NB4 (cell line): ENCODE measurements around the gene DLG4.

Source experiments
- POLR2A ChIP-seq: IDR thresholded peaks from 2 replicates; pipeline ENCODE4 v1.6.1; 2011; ENCODE audit warnings: mild to moderate bottlenecking; ENCODE audit not compliant: insufficient read length; ENCODE audit errors: extremely low read depth
- TF ChIP-seq, protein P1 (sequence below): IDR thresholded peaks from one replicate; pipeline ENCODE4 v1.5.1; 2012; ENCODE audit warnings: low read depth, low read length

DNA sequence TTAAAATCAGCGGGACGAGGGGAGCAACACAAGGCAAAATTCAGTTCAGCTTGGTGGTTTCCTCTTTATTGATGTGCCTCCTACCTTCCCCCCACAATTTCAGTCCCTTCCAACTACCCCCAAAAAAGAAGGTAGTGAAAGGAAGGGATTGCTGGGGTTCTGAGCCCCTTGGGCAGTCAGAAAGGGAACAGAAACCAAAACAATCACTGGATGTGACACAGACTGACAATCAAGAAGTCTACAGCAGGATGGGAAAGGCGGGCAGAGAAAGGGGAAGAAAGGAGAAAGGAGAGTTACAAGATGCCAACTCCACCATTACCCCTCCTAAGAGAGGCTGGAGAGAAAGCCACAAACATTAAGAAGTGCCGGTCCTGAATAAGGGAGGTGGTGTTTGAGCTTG is 20.7 kb upstream of the DLG4 start:
- TF ChIP-seq, protein P1, sequence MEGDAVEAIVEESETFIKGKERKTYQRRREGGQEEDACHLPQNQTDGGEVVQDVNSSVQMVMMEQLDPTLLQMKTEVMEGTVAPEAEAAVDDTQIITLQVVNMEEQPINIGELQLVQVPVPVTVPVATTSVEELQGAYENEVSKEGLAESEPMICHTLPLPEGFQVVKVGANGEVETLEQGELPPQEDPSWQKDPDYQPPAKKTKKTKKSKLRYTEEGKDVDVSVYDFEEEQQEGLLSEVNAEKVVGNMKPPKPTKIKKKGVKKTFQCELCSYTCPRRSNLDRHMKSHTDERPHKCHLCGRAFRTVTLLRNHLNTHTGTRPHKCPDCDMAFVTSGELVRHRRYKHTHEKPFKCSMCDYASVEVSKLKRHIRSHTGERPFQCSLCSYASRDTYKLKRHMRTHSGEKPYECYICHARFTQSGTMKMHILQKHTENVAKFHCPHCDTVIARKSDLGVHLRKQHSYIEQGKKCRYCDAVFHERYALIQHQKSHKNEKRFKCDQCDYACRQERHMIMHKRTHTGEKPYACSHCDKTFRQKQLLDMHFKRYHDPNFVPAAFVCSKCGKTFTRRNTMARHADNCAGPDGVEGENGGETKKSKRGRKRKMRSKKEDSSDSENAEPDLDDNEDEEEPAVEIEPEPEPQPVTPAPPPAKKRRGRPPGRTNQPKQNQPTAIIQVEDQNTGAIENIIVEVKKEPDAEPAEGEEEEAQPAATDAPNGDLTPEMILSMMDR = no peak
- no peak for TF ChIP-seq POLR2A
